PC-3 (cell line): Measurements from ENCODE around the gene ZNF692.

Experiments used
- CTCF ChIP-seq: fragments of 300-600 bp; sonication (generic); conservative IDR thresholded peaks from 2 replicates; pipeline ENCODE4 v1.5.1; 2017; ENCODE audit warnings: antibody characterized with exemption, low read depth, mild to moderate bottlenecking, low read length
- EZH2 ChIP-seq: fragments of 300-600 bp; sonication (generic); IDR thresholded peaks from one replicate; pipeline ENCODE4 v1.6.1; 2017; ENCODE audit warnings: antibody characterized with exemption, mild to moderate bottlenecking, low read length; ENCODE audit not compliant: unreplicated experiment

GRCh38 chr1:248847181-248847955, 11.5 kb downstream of the ZNF692 start:
- no peak for TF ChIP-seq CTCF
- TF ChIP-seq EZH2, result no peak
